ENCODE data around the gene PFAS. TPM values are rescaled to one million over a fixed set of nuclear protein-coding genes. Genes with fewer than 3 reads are reported as not detected.

The PFAS gene
- total RNA-seq, 4 donors from 2014 or later = 0.75 to 24.9 (median 8.9) TPM

DNA sequence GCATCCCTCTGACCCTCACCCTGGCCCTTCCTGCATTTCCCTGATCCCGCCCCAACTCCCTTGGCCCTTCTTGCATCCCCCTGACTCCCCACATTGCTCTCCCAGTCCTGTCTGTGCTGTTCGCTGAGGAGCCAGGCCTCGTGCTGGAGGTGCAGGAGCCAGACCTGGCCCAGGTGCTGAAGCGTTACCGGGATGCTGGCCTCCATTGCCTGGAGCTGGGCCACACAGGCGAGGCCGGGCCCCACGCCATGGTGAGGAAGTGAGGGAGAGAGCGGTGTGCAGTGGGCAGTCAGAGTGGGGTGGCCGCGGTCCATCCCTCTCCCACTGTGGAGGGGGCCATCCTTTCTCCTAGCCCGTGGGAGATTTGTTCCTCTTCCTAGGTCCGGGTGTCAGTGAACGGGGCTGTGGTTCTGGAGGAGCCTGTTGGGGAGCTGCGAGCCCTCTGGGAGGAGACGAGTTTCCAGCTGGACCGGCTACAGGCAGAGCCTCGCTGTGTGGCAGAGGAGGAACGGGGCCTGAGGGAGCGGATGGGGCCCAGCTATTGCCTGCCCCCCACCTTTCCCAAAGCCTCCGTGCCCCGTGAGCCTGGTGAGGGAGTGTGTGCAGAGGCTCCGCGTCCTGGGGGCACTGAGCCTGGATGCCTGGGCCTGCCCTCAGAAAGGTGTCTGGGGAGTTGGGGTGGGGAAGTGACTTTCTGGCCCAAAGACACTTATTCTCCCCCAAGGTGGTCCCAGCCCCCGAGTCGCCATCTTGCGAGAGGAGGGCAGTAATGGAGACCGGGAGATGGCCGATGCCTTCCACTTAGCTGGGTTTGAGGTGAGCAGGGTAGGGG, 17.8 kb downstream of the PFAS start:
- Histone ChIP-seq H3K4me3 (no peak overlapping the region), H3K4me1 (no peaks in the 10 kb centered on the region), H3K27me3 (no peaks in the 10 kb centered on the region), H3K36me3 (no peaks in the 10 kb centered on the region), H3K27ac (no peak overlapping the region), H3K9me3 (no peaks in the 10 kb centered on the region)
- TF ChIP-seq POLR2A (IDR thresholded peaks at IDR 0.05) = no peak
- TF ChIP-seq EP300 (IDR thresholded peaks at IDR 0.05; ENCODE audit: low read depth) = no peak
- in situ Hi-C loops (cut with MboI; ENCODE audit: low pct_ligation_motif_present in 1 of 4, low pct_unique_long_range_greater_than_20kb in 1 of 4, low sequenced_read_pairs in 3 of 4) = no loop called here
- WGBS, 2 donors (ENCODE audit: low coverage in 1 of 2) = 92 to 100% methylated on average over 3 to 29 of the region's 29 CpGs
- intact Hi-C loops (cut with DNase I; ENCODE audit: low total_unique reads) = no loop called here
- no peak for DNase-seq

DNA sequence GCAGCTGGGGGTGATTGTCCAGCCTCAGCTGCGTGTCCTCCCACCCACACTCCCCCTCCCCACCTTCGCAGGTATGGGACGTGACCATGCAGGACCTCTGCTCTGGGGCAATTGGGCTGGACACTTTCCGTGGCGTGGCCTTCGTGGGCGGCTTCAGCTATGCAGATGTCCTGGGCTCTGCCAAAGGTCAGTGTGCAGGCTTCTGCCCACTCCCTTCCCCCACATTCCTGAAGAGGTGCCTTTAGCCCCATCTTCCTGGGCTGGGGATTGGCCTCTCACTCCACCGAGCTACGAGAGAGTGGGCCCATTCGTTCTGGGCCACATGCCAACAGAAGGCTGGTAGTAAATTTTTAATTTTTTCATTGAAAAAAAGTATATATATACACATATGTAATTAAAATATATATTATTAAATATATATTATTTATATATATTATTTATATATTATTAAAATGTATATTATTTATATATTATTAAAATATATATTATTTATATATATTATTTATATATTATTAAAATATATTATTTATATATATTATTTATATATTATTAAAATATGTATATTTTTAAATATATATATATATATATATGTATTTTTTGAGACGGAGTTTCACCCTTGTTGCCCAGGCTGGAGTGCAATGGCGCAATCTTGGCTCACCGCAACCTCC, 18.5 kb downstream of the PFAS start:
- Histone ChIP-seq H3K36me3 (no peaks in the 10 kb centered on the region), H3K4me3 (no peak overlapping the region), H3K4me1 (no peaks in the 10 kb centered on the region), H3K27me3 (no peaks in the 10 kb centered on the region), H3K27ac (no peak overlapping the region), H3K9me3 (no peaks in the 10 kb centered on the region)
- intact Hi-C loops (cut with DNase I; ENCODE audit: low total_unique reads) (no loop called here), in situ Hi-C loops (cut with MboI; ENCODE audit: low pct_ligation_motif_present in 1 of 4, low pct_unique_long_range_greater_than_20kb in 1 of 4, low sequenced_read_pairs in 3 of 4) (no loop called here)
- DNase-seq = no peak
- no peak for TF ChIP-seq POLR2A (IDR thresholded peaks at IDR 0.05)
- TF ChIP-seq, protein P1, sequence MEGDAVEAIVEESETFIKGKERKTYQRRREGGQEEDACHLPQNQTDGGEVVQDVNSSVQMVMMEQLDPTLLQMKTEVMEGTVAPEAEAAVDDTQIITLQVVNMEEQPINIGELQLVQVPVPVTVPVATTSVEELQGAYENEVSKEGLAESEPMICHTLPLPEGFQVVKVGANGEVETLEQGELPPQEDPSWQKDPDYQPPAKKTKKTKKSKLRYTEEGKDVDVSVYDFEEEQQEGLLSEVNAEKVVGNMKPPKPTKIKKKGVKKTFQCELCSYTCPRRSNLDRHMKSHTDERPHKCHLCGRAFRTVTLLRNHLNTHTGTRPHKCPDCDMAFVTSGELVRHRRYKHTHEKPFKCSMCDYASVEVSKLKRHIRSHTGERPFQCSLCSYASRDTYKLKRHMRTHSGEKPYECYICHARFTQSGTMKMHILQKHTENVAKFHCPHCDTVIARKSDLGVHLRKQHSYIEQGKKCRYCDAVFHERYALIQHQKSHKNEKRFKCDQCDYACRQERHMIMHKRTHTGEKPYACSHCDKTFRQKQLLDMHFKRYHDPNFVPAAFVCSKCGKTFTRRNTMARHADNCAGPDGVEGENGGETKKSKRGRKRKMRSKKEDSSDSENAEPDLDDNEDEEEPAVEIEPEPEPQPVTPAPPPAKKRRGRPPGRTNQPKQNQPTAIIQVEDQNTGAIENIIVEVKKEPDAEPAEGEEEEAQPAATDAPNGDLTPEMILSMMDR (IDR thresholded peaks at IDR 0.05) = no peak
- TF ChIP-seq EP300 (IDR thresholded peaks at IDR 0.05; ENCODE audit: low read depth) = no peak
- no peak for TF ChIP-seq POLR2AphosphoS5 (IDR thresholded peaks at IDR 0.05)
- 91 to 94% methylated on average over 9 to 10 of the region's 13 CpGs for WGBS, 2 donors (ENCODE audit: low coverage in 1 of 2)

DNA sequence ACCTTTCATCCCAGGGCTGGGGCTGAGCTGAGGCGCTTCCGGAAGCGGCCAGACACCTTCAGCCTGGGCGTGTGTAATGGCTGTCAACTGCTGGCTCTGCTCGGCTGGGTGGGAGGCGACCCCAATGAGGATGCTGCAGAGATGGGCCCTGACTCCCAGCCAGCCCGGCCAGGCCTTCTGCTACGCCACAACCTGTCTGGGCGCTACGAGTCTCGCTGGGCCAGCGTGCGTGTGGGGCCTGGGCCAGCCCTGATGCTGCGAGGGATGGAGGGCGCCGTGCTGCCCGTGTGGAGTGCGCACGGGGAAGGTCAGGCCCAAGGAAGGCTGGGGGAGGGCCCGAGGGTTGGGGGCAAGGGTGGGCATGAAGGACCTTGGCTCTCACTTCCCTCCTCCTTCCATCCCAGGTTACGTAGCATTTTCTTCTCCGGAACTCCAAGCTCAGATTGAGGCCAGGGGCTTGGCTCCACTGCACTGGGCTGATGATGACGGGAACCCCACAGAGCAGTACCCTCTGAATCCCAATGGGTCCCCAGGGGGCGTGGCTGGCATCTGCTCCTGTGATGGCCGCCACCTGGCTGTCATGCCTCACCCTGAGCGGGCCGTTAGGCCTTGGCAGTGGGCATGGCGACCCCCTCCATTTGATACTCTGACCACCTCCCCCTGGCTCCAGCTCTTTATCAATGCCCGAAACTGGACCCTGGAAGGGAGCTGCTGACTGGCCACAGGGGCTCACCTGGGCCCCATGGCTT, 19.6 kb downstream of the PFAS start:
- H3K27me3 ChIP-seq = no peaks in the 10 kb centered on the region
- intact Hi-C loops (cut with DNase I; ENCODE audit: low total_unique reads) = no loop called here
- no peak overlapping the region for H3K4me3 ChIP-seq
- H3K4me1 ChIP-seq = peaks cover 0 to 3% (median 2%) of the 10 kb centered on the region in 4 donors
- H3K27ac ChIP-seq = no peak overlapping the region
- no peak for DNase-seq
- H3K36me3 ChIP-seq = no peaks in the 10 kb centered on the region
- TF ChIP-seq EP300 (IDR thresholded peaks at IDR 0.05; ENCODE audit: low read depth) (no peak), POLR2AphosphoS5 (IDR thresholded peaks at IDR 0.05) (no peak), POLR2A (IDR thresholded peaks at IDR 0.05) (no peak)
- TF ChIP-seq, protein P1 (IDR thresholded peaks at IDR 0.05) = no peak
- H3K9me3 ChIP-seq = no peaks in the 10 kb centered on the region
- 91% methylated on average over 21 of the region's 29 CpGs; no CpG with 5 or more reads in 1 of the 2 donors for WGBS, 2 donors (ENCODE audit: low coverage in 1 of 2)
- in situ Hi-C loops (cut with MboI; ENCODE audit: low pct_ligation_motif_present in 1 of 4, low pct_unique_long_range_greater_than_20kb in 1 of 4, low sequenced_read_pairs in 3 of 4) = no loop called here

DNA sequence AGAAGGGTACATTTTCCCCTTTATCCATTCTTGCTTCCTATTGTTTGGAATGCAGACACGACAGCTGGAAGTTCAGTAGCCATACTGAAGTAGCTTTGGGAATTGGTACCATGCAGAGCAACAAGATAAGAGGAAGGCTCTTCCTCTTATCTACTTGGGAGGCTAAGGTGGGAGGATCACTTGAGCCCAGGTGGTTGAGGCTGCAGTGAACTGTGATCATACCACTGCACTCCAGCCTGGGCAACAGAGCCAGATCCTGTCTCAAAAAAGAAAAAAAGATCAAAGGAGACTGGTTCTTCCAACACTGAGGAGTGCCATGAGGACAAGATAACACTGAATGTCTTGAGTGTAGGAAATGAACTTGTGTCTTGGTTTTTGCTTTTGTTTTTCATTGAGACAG, 23.3 kb downstream of the PFAS start:
- H3K36me3 ChIP-seq = no peaks in the 10 kb centered on the region
- no peaks in the 10 kb centered on the region for H3K9me3 ChIP-seq
- no peak for TF ChIP-seq POLR2AphosphoS5 (IDR thresholded peaks at IDR 0.05)
- no peak for TF ChIP-seq EP300 (IDR thresholded peaks at IDR 0.05; ENCODE audit: low read depth)
- 91 to 100% methylated on average over 1 of the region's 1 CpG for WGBS, 2 donors (ENCODE audit: low coverage in 1 of 2)
- H3K4me1 ChIP-seq = peaks cover 0 to 10% (median 5%) of the 10 kb centered on the region in 4 donors
- intact Hi-C loops (cut with DNase I; ENCODE audit: low total_unique reads) (no loop called here), in situ Hi-C loops (cut with MboI; ENCODE audit: low pct_ligation_motif_present in 1 of 4, low pct_unique_long_range_greater_than_20kb in 1 of 4, low sequenced_read_pairs in 3 of 4) (no loop called here)
- no peak for DNase-seq
- no peak overlapping the region for H3K4me3 ChIP-seq
- H3K27me3 ChIP-seq = no peaks in the 10 kb centered on the region
- no peak overlapping the region for H3K27ac ChIP-seq

Data from transverse colon (tissue), 4 donors.